H1 (cell line): Measurements from ENCODE around the gene LRPAP1. TPM values are rescaled to one million over a fixed set of nuclear protein-coding genes. Genes with fewer than 3 reads are reported as not detected.
A peak's percentile ranks its signal among the peaks of the same experiment; 100 is the strongest.

Source experiments
- CTCF ChIA-PET: fragments of 300-600 bp; sonication (Branson Sonifier 250); formaldehyde crosslinking; loops from one replicate; lab custom pipeline; 2021; ENCODE audit not compliant: partially characterized antibody; lab: Charles Lee
- POLR2A ChIA-PET: fragments of 300-600 bp; sonication (Branson Sonifier 250); formaldehyde crosslinking; loops from one replicate; lab custom pipeline; 2021; ENCODE audit warnings: inconsistent platforms; ENCODE audit not compliant: partially characterized antibody; lab: Charles Lee
- DNase-seq, 2 experiments: peaks; one replicate each; pipeline versions ENCODE4 v3.0.0 to v3.0.0-alpha.2; 2010 to 2022; ENCODE audit warnings: low spot score in 2 of 2, low read depth in 1 of 2, mixed read lengths in 1 of 2
- FAIRE-seq: peaks from 2 replicates; lab custom pipeline; 2011; peaks lifted over from hg19 to GRCh38; lab: Jason Lieb, UNC
- H2AFZ ChIP-seq: 2 replicates; pipeline ENCODE4 v1.8.1; 2012; ENCODE audit warnings: low read length, inconsistent platforms
- H2AK5ac ChIP-seq: 2 replicates; pipeline ENCODE4 v1.6.1; 2013; ENCODE audit warnings: low read depth, low read length
- H2BK120ac ChIP-seq: replicated peaks from 2 replicates; pipeline ENCODE3; 2013; ENCODE audit warnings: low read depth, low read length, inconsistent platforms
- H2BK12ac ChIP-seq: 2 replicates; pipeline ENCODE4 v1.6.1; 2013; ENCODE audit warnings: low read depth, low read length
- H2BK15ac ChIP-seq: 2 replicates; pipeline ENCODE4 v1.6.1; 2013; ENCODE audit warnings: low read length
- H2BK20ac ChIP-seq: 2 replicates; pipeline ENCODE4 v1.6.1; 2013; ENCODE audit warnings: low read length
- H2BK5ac ChIP-seq: 2 replicates; pipeline ENCODE4 v1.6.1; 2013; ENCODE audit warnings: low read depth, low read length
- H3K14ac ChIP-seq: 2 replicates; pipeline ENCODE4 v1.6.1; 2013; ENCODE audit warnings: inconsistent platforms; ENCODE audit not compliant: insufficient read length
- H3K18ac ChIP-seq: 2 replicates; pipeline ENCODE4 v1.6.1; 2013; ENCODE audit warnings: low read length; ENCODE audit errors: extremely low read depth
- H3K23ac ChIP-seq: 2 replicates; pipeline ENCODE4 v1.6.1; 2013; ENCODE audit warnings: inconsistent platforms; ENCODE audit not compliant: insufficient read length
- H3K23me2 ChIP-seq: 2 replicates; pipeline ENCODE4 v1.6.1; 2013; ENCODE audit warnings: low read depth, low read length
- H3K27ac ChIP-seq: 2 replicates; pipeline ENCODE4 v1.6.1; 2011; ENCODE audit warnings: low read depth, low read length, inconsistent platforms
- H3K27me3 ChIP-seq, 4 experiments: replicated peaks in 1 of 4; 1 replicate in 1 of 4; 2 replicates in 3 of 4; pipeline versions ENCODE4 v1.6.1 to v1.8.1; 2011 to 2013; ENCODE audit warnings: low read length in 3 of 4, mild to moderate bottlenecking in 3 of 4, inconsistent platforms in 2 of 4, mixed read lengths in 2 of 4, moderate library complexity in 1 of 4; ENCODE audit not compliant: control insufficient read depth in 3 of 4, insufficient read depth in 3 of 4; ENCODE audit errors: extremely low read depth in 1 of 4
- H3K36me3 ChIP-seq, 4 experiments: 2 replicates each; pipeline versions ENCODE4 v1.6.1 to v1.8.1; 2011 to 2013; ENCODE audit warnings: mild to moderate bottlenecking in 4 of 4, low read length in 3 of 4, moderate library complexity in 2 of 4, control low read depth in 1 of 4, inconsistent platforms in 1 of 4; ENCODE audit not compliant: insufficient read depth in 4 of 4, control insufficient read depth in 2 of 4
- H3K4ac ChIP-seq: replicated peaks from 2 replicates; pipeline ENCODE3; 2013; ENCODE audit warnings: low read length, low read depth, mixed read lengths, inconsistent platforms; ENCODE audit not compliant: insufficient read length
- H3K4me1 ChIP-seq, 4 experiments: replicated peaks in 1 of 4; 1 replicate in 1 of 4; 2 replicates in 3 of 4; pipeline versions ENCODE4 v1.6.1 to v1.8.1; 2011 to 2013; ENCODE audit warnings: low read length in 3 of 4, inconsistent platforms in 2 of 4, mixed read lengths in 1 of 4; ENCODE audit not compliant: insufficient read depth in 4 of 4, control insufficient read depth in 3 of 4
- H3K4me2 ChIP-seq, 2 experiments: 2 replicates each; pipeline versions ENCODE4 v1.6.1 to v1.8.1; 2011 to 2013; ENCODE audit warnings: low read depth in 2 of 2, low read length in 2 of 2, control low read depth in 1 of 2, inconsistent platforms in 1 of 2, mild to moderate bottlenecking in 1 of 2; ENCODE audit not compliant: insufficient read depth in 1 of 2
- H3K4me3 ChIP-seq, 4 experiments: fragments of 200-600, 300-600 bp in 1 of 4; sonication (generic), shearing (Covaris generic), sonication (Bioruptor Twin) in 1 of 4; 2 replicates each; pipeline versions ENCODE4 v1.5.1 to v1.8.1; 2011 to 2016; ENCODE audit warnings: low read length in 4 of 4, low read depth in 3 of 4, control low read depth in 2 of 4, inconsistent platforms in 2 of 4, mild to moderate bottlenecking in 2 of 4, mixed read lengths in 1 of 4, moderate library complexity in 1 of 4; ENCODE audit not compliant: insufficient read depth in 2 of 4; ENCODE audit errors: extremely low read depth in 1 of 4
- H3K56ac ChIP-seq: replicated peaks from 2 replicates; pipeline ENCODE3; 2013; ENCODE audit warnings: low read depth, mild to moderate bottlenecking, mixed read lengths, low read length, inconsistent platforms; ENCODE audit not compliant: insufficient read length
- H3K79me1 ChIP-seq: 2 replicates; pipeline ENCODE4 v1.6.1; 2013; ENCODE audit warnings: low read depth, low read length, control low read depth
- H3K79me2 ChIP-seq, 2 experiments: 2 replicates each; pipeline versions ENCODE4 v1.6.1 to v1.8.1; 2012 to 2013; ENCODE audit warnings: low read length in 2 of 2, mild to moderate bottlenecking in 2 of 2, inconsistent platforms in 1 of 2; ENCODE audit not compliant: insufficient read depth in 2 of 2, control insufficient read depth in 1 of 2
- H3K9ac ChIP-seq, 4 experiments: replicated peaks in 1 of 4; 1 replicate in 1 of 4; 2 replicates in 3 of 4; pipeline versions ENCODE4 v1.6.1 to v1.8.1; 2011 to 2013; ENCODE audit warnings: low read depth in 3 of 4, low read length in 3 of 4, control low read depth in 2 of 4, mild to moderate bottlenecking in 2 of 4, moderate library complexity in 2 of 4, inconsistent platforms in 1 of 4; ENCODE audit errors: extremely low read depth in 1 of 4
- H3K9me3 ChIP-seq, 2 experiments: 2 replicates each; pipeline versions ENCODE4 v1.6.1 to v1.8.1; 2012 to 2013; ENCODE audit warnings: mild to moderate bottlenecking in 2 of 2, moderate library complexity in 2 of 2, control low read depth in 1 of 2, inconsistent platforms in 1 of 2, low read depth in 1 of 2, low read length in 1 of 2, mixed read lengths in 1 of 2; ENCODE audit not compliant: insufficient read depth in 2 of 2
- H4K20me1 ChIP-seq, 2 experiments: replicated peaks in 1 of 2; 2 replicates each; pipeline versions ENCODE3 to v1.8.1; 2011 to 2013; ENCODE audit warnings: inconsistent platforms in 2 of 2, low read length in 2 of 2, mild to moderate bottlenecking in 1 of 2; ENCODE audit not compliant: insufficient read depth in 2 of 2, control insufficient read depth in 1 of 2
- H4K5ac ChIP-seq: 2 replicates; pipeline ENCODE4 v1.6.1; 2013; ENCODE audit warnings: low read length, low read depth, mixed read lengths, inconsistent platforms; ENCODE audit not compliant: insufficient read length
- H4K8ac ChIP-seq: 2 replicates; pipeline ENCODE4 v1.8.0; 2013; ENCODE audit warnings: mild to moderate bottlenecking, moderate library complexity, low read length, inconsistent platforms; ENCODE audit not compliant: insufficient read depth; ENCODE audit errors: extremely low read depth
- H4K91ac ChIP-seq: replicated peaks from 2 replicates; pipeline ENCODE3; 2013; ENCODE audit warnings: low read length, mixed read lengths, inconsistent platforms; ENCODE audit not compliant: insufficient read length
- KDM1A ChIP-seq: fragments of 200-600, 300-600 bp; sonication (generic); IDR thresholded peaks from 2 replicates; pipeline ENCODE4 v1.7.1; 2016; ENCODE audit warnings: mild to moderate bottlenecking, low read length, borderline replicate concordance
- SAP30 ChIP-seq: fragments of 300-600 bp; sonication (generic); IDR thresholded peaks from 2 replicates; pipeline ENCODE4 v1.7.1; 2012; ENCODE audit warnings: low read length, moderate library complexity, mild to moderate bottlenecking, inconsistent platforms; ENCODE audit not compliant: insufficient read depth, insufficient replicate concordance
- WGBS, 2 experiments: shearing (Covaris generic) in 1 of 2; methylation state at CpG; one replicate each; pipeline versions ENCODE4 v1.1.6 to v1.1.7; 2013 to 2015; ENCODE audit warnings: low lambda C conversion rate in 2 of 2, mixed read lengths in 2 of 2, inconsistent platforms in 1 of 2, low coverage in 1 of 2, missing lambda C conversion rate in 1 of 2; ENCODE audit not compliant: insufficient replicate concordance in 2 of 2, insufficient coverage in 1 of 2, insufficient read length in 1 of 2; ENCODE audit errors: extremely low coverage in 1 of 2, missing lambda C conversion rate in 1 of 2; 5-methylcytosine and 5-hydroxymethylcytosine counted together
- polyA plus RNA-seq, 7 experiments: library from polyadenylated mRNA; depleted of rRNA in 3 of 7; stranded (reverse) in 5 of 7; unstranded in 2 of 7; fragments of >200 nt in 5 of 7; fragments of 200-250 nt in 2 of 7; gene quantifications; 1 replicate in 5 of 7; 2 replicates in 1 of 7; 4 replicates in 1 of 7; pipeline versions ENCODE4 v1.2.1 to v1.2.3, GENCODE V29; 2011 to 2013; ENCODE audit warnings: missing spikeins in 2 of 7, mixed read lengths in 2 of 7
- total RNA-seq: library from RNA; stranded (reverse); fragmentation: NEBNext Ultra II Directional; extraction: Animal tissue kit (Norgen Biotek cat#: 25700); gene quantifications from 2 replicates; pipeline ENCODE4 v1.2.1, GENCODE V29; 2021

LRPAP1 gene
- total and polyA plus RNA-seq, 2 of the 8 experiments (the other 6 are each of a cell fraction or from before 2014, with no cell fraction given), result 31.1 to 101 TPM

DNA sequence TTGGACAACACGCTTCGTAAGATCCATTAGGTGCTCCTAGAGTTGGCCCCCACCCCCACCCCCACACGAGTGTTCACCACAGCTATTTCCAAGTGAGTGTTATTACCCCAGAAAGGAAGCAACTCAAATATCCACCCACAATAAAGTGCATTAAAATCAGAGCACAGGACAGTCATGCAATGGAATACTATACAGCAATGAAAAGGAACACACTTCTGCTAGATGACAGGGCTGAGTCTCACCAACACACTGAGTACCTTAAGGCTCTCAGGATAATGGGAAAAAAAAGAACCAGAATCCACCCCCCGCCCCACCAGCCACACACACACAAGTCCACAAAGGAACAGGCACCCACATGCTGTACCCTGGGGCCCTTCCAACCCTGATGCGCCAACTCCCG lies 21.0 kb downstream of the LRPAP1 start:
- H4K8ac ChIP-seq, result no peak overlapping the region
- no peak for FAIRE-seq
- 98% methylated on average over 6 of the region's 6 CpGs; no CpG with 5 or more reads in 1 of the 2 experiments for WGBS, 2 experiments

More for the DNA sequence above, 21.0 kb downstream of the LRPAP1 start:
- DNase-seq, result no peak
- no peak overlapping the region for H3K4ac ChIP-seq
- peaks cover 10 to 33% of the 10 kb centered on the region in 2 experiments for H4K20me1 ChIP-seq
- H3K4me1 ChIP-seq, result 0 out of 7 replicates have a peak, but pooled peaks cover 0 to 2% (median under 1%) of the 10 kb centered on the region in 4 experiments
- CTCF ChIA-PET, result interaction anchor here (5.6 to 5.8 kb wide), 2 partner anchors 16 to 31 kb away, joined by 43 to 48 read pairs; no protein-coding TSS in a partner anchor
- H3K4me2 ChIP-seq, result no peak overlapping the region
- H2BK20ac ChIP-seq, result no peak overlapping the region
- no peaks in the 10 kb centered on the region for H3K27me3 ChIP-seq
- no peak overlapping the region for H3K4me3 ChIP-seq
- H3K27ac ChIP-seq, result no peak overlapping the region
- no peak overlapping the region for H3K56ac ChIP-seq
- peaks cover 10% of the 10 kb centered on the region for H3K79me1 ChIP-seq
- no peak overlapping the region for H2BK120ac ChIP-seq
- H2AK5ac ChIP-seq, result no peak overlapping the region
- H3K18ac ChIP-seq, result no peak overlapping the region
- H4K91ac ChIP-seq, result no peak overlapping the region
- TF ChIP-seq SAP30 (no peak), KDM1A (peak; percentile 54; the same call in 1 of the 2 replicates)
- TF ChIP-seq, all 59 proteins: peak for 1
- no peak overlapping the region for H2BK15ac ChIP-seq
- POLR2A ChIA-PET, result no interaction called here
- H3K14ac ChIP-seq, result no peak overlapping the region
- H2BK12ac ChIP-seq, result no peak overlapping the region
- no peak overlapping the region for H2AFZ ChIP-seq
- H3K9ac ChIP-seq, result no peak overlapping the region
- H3K23ac ChIP-seq, result no peak overlapping the region
- H3K79me2 ChIP-seq, result no peaks in the 10 kb centered on the region
- peaks cover 11 to 54% (median 37%) of the 10 kb centered on the region in 4 experiments; a peak in 7 of 8 replicates for H3K36me3 ChIP-seq
- H3K9me3 ChIP-seq, result no peaks in the 10 kb centered on the region
- H2BK5ac ChIP-seq, result no peak overlapping the region
- H4K5ac ChIP-seq, result no peak overlapping the region
- no peaks in the 10 kb centered on the region for H3K23me2 ChIP-seq
